Esophagus (tissue), 2 donors: Measurements from ENCODE around the gene PRKACA. TPM values are rescaled to one million over a fixed set of nuclear protein-coding genes. Genes with fewer than 3 reads are reported as not detected.

Experiments
- H3K27ac ChIP-seq, 2 donors: one replicate each; pipeline ENCODE4 v1.5.1; 2013; ENCODE audit warnings: low read depth in 2 of 2, mild to moderate bottlenecking in 2 of 2, inconsistent platforms in 1 of 2, low read length in 1 of 2, moderate library complexity in 1 of 2
- H3K27me3 ChIP-seq, 2 donors: one replicate each; pipeline ENCODE4 v1.6.1; 2013; ENCODE audit warnings: low read length in 2 of 2, control low read depth in 1 of 2, mild to moderate bottlenecking in 1 of 2; ENCODE audit not compliant: insufficient read depth in 2 of 2, control insufficient read depth in 1 of 2
- H3K36me3 ChIP-seq, 2 donors: one replicate each; pipeline ENCODE4 v1.6.1; 2013; ENCODE audit warnings: low read length in 1 of 2; ENCODE audit not compliant: control insufficient read depth in 2 of 2, insufficient read depth in 2 of 2
- H3K4me1 ChIP-seq, 2 donors: one replicate each; pipeline ENCODE4 v1.6.1; 2013; ENCODE audit warnings: low read length in 1 of 2; ENCODE audit not compliant: control insufficient read depth in 2 of 2, insufficient read depth in 2 of 2
- H3K4me3 ChIP-seq, 2 donors: one replicate each; pipeline ENCODE4 v1.5.1; 2013; ENCODE audit warnings: low read length in 2 of 2, mild to moderate bottlenecking in 2 of 2, low read depth in 1 of 2, moderate library complexity in 1 of 2
- H3K9me3 ChIP-seq, 2 donors: one replicate each; pipeline ENCODE4 v1.6.1; 2013; ENCODE audit warnings: mild to moderate bottlenecking in 2 of 2, low read depth in 1 of 2, low read length in 1 of 2, moderate library complexity in 1 of 2; ENCODE audit not compliant: control insufficient read depth in 2 of 2, insufficient read depth in 1 of 2
- WGBS, 2 donors: extraction: QIAGEN DNeasy Blood & Tissue Kit; methylation state at CpG; one replicate each; pipeline ENCODE4 v1.1.7; 2013; 5-methylcytosine and 5-hydroxymethylcytosine counted together
- polyA plus RNA-seq, 2 donors: library from polyadenylated mRNA; stranded (reverse); fragments of 200-250 nt; gene quantifications; one replicate each; pipeline ENCODE4 v1.2.3, GENCODE V29; 2013
- donor health status: healthy with polysubstance abuse.
- donor health status: Bipolar disorder and iron deficiency.

PRKACA gene
- polyA plus RNA-seq, 2 donors: 31.2 to 32.2 TPM

DNA sequence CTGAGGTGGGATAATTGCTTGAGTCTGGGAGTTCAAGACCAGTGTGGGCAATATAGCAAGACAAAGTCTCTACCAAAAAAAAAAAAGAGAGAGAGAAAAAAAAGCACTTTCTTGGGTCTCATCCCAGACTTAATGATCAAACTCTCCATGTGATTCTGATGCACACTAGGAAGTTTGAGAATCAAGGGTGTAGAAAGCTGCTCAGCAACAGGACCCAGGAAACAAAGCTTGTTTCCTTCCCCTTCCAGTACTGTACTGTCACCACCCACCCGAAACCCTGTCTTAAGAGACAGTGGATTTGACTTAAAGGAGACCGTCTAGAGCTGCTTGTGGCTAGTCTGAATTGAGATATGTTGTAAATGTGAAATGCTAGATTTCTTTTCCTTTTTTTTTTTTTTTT is 39.2 kb downstream of the PRKACA start:
- H3K9me3 ChIP-seq: no peaks in the 10 kb centered on the region
- 73 to 78% methylated on average over 2 of the region's 2 CpGs for WGBS, 2 donors
- H3K27me3 ChIP-seq: no peaks in the 10 kb centered on the region
- no peak overlapping the region for H3K4me3 ChIP-seq
- H3K36me3 ChIP-seq: no peaks in the 10 kb centered on the region
- H3K27ac ChIP-seq: no peak overlapping the region
- H3K4me1 ChIP-seq: peaks cover 4 to 8% of the 10 kb centered on the region in 2 donors

DNA sequence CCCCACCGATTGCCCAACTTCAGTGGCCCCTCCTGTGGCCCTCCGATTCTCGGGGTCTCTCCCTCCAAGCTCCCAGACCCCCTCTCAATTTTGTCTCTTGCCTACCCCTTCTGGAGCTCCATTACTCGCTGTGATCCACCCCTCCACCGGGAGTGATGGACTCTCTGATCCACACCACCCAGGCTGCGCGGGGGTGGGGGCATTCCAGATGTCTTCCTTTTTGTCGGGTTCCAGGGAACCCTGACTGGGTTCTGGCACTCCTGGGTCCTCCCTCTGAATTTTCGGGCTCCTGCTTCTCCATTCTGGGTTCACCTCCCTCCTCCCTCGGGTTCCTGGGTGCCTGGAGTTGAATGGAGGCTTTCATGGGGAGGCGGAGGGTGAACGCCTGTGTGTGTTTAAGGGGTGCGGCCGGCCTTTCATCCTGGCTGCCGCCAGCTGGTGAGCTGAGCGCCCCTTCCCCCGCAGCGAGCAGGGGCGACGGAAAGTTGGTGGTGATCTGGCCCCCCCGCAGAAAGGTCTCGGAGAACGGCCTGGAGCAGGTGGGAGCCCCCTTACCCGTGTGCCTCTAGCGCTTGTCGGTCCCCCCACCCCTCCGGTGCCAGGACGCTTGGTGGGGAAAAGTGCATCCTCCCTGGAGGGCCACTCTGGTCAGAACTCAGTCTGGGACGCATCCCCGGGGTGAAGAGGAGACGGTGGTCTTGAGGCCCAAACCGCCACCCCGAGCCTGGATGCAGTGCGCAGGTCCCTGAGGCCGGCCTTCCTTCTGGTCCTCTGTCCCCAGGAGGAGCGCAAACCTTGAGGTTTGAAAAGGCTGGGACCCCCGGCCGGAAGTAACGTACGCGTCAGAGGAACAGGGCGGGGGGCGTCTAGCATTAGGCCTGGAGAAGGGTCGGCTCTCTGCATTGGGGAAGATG is 43.4 kb downstream of the PRKACA start:
- H3K27me3 ChIP-seq: no peaks in the 10 kb centered on the region
- H3K9me3 ChIP-seq: no peaks in the 10 kb centered on the region
- H3K4me1 ChIP-seq: peaks cover 4 to 5% of the 10 kb centered on the region in 2 donors
- 1% methylated on average over 44 of the region's 44 CpGs for WGBS, 2 donors
- H3K36me3 ChIP-seq: no peaks in the 10 kb centered on the region
- peak overlapping the region; percentile 93 to 97 for H3K27ac ChIP-seq
- peak overlapping the region; percentile 62 to 76 for H3K4me3 ChIP-seq

DNA sequence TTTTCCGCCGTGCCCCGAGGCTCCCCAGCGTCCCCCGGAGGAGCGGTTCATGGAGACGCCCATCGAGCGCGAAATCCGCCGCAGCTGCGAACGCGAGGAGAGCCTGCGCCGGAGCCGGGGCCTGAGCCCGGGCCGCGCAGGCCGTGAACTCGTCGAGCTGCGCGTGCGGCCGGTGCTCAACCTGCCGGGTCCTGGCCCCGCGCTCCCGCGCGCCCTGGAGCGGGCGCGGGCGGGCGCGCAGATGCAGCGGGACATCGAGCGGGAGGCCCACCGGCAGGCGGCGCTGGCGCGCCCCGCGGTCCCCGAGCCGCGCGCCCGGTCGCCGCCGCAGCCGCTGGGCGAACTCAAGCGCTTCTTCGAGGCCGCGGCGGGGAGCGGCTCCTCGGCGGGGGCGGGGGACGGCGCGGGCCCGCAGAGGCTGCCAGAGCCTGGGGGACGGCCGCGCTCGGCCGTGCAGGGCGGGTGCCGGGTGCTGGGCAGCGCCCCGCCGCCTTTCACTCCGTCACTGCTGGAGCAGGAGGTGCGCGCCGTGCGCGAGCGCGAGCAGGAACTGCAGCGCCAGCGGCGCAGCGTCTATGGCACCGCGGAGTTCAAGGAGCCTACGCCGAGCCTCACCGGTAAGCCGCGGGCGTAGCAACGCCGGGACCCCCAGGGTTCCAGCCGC is 44.2 kb downstream of the PRKACA start:
- 1% methylated on average over 62 to 106 of the region's 106 CpGs for WGBS, 2 donors
- Histone ChIP-seq H3K9me3 (no peaks in the 10 kb centered on the region), H3K36me3 (no peaks in the 10 kb centered on the region), H3K27me3 (no peaks in the 10 kb centered on the region), H3K4me3 (peak overlapping the region; percentile 62 to 76), H3K27ac (peak overlapping the region; percentile 93 to 97), H3K4me1 (peaks cover 4 to 5% of the 10 kb centered on the region in 2 donors)

DNA sequence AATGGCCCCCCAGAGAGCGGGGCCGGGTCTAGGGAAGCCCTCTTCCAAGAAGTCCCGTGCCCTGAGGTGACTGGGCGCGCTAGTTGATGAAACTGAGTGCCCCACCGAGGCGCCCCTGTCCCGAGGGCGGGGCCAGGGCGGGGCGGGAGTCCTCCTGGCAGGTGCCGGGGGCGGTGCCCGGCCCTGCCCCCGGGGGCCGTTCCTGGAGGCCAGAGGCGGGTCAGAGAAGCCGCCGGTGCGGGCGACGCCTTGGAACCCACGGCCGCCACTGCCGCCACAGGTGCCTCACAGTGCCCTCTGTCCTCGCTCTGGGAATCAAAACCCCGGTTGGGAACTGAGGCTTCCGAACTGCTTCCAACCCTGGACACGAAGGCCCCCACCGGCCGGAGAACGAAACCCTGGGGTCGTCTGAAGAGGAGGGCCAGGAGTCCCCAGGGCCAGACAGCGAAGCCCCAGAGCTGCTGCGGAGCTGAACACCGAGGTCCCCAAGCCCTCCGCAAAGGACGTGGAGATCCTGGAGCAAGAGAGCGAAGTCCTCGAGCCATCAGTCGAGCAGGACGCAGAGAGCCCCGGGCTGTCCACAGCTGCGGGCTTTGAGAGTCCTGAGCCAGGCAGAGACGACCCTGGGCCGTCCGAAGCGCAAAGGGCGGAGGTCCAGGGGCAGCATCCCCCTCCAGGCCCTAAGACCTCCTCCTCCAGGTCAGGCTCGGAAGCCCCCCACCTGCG is 44.9 kb downstream of the PRKACA start, which contains the start of gene MISP3:
TSS of gene MISP3 (plus strand) at position 252 of the 726 bp plus-strand sequence. CDS start 524 bp downstream, outside the sequence.
- H3K27ac ChIP-seq: peak within 1 kb of the TSS; percentile 93 to 97
- no peaks in the 10 kb centered on the region for H3K36me3 ChIP-seq
- H3K27me3 ChIP-seq: no peaks in the 10 kb centered on the region
- WGBS, 2 donors: 2% methylated on average over 48 to 51 of the region's 51 CpGs
- no peaks in the 10 kb centered on the region for H3K9me3 ChIP-seq
- H3K4me1 ChIP-seq: peaks cover 4 to 5% of the 10 kb centered on the region in 2 donors
- peak within 1 kb of the TSS; percentile 62 to 76 for H3K4me3 ChIP-seq

DNA sequence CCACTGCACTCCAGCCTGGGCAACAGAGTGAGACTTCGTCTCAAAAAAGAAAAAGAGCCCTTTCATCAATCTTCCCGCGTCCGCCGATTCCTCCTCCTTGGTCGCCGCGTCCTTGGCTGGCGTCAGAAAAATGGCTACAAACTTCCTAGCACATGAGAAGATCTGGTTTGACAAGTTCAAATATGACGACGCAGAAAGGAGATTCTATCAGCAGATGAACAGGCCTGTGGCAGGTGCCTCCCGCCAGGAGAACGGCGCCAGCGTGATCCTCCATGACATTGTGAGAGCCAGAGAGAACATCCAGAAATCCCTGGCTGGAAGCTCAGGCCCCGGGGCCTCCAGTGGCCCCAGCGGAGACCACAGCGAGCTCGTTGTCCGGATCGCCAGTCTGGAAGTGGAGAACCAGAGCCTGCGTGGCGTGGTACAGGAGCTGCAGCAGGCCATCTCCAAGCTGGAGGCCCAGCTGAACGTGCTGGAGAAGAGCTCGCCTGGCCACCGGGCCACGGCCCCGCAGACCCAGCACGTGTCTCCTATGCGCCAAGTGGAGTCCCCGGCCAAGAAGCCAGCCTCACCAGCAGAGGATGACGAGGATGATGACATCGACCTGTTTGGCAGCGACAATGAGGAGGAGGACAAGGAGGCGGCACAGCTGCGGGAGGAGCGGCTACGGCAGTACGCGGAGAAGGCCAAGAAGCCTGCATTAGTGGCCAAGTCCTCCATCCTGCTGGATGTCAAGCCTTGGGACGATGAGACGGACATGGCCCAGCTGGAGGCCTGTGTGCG is 47.1 kb downstream of the PRKACA start:
- WGBS, 2 donors: 92 to 93% methylated on average over 43 of the region's 43 CpGs
- no peak overlapping the region for H3K4me3 ChIP-seq
- no peak overlapping the region for H3K27ac ChIP-seq
- peaks cover 4 to 5% of the 10 kb centered on the region in 2 donors for H3K4me1 ChIP-seq
- H3K9me3 ChIP-seq: no peaks in the 10 kb centered on the region
- H3K27me3 ChIP-seq: no peaks in the 10 kb centered on the region
- H3K36me3 ChIP-seq: no peaks in the 10 kb centered on the region

DNA sequence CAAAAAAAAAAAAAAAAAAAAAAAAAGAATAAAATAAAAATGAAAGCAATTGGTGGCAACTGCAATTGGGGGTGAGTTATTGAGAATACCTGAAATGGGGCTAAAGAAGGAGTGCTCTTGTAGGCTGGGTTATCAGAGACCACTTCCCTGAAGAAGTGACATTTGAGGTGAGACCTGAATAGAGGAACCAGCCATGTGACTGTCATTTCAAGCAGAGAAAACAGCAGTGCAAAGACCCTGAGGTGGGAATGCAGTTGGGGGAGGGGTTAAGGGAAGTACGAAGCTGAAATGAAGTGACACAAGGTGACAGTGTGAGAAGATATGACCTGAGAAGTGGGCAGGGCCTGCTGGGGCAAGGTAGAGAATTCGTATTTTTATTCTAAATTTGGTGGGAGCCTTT is 51.4 kb downstream of the PRKACA start:
- Histone ChIP-seq H3K27ac (no peak overlapping the region), H3K4me1 (no peaks in the 10 kb centered on the region), H3K36me3 (no peaks in the 10 kb centered on the region), H3K4me3 (no peak overlapping the region), H3K27me3 (no peaks in the 10 kb centered on the region), H3K9me3 (no peaks in the 10 kb centered on the region)
- 58 to 64% methylated on average over 2 of the region's 2 CpGs for WGBS, 2 donors

DNA sequence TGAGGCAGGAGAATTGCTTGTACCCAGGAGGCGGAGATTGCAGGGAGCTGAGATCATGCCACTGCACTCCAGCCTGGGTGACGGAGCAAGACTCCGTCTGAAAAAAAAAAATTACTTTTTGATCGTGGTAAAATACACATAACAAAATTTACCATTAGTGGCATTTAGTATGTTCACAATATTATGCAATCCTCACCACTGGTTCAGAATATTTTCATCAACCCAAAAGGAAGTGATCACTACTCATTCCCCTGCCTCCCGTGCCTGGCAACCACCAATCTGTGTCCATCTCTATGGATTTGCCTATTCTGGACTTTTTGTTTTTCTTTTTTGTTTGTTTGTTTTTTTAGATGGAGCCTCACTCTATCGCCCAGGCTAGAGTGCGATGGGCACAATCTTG is 54.5 kb downstream of the PRKACA start:
- Histone ChIP-seq H3K9me3 (no peaks in the 10 kb centered on the region), H3K4me1 (peaks cover 0 to 7% of the 10 kb centered on the region in 2 donors), H3K4me3 (no peak overlapping the region), H3K36me3 (no peaks in the 10 kb centered on the region), H3K27ac (no peak overlapping the region), H3K27me3 (peaks cover 0 to 6% of the 10 kb centered on the region in 2 donors)
- 74% methylated on average over 7 of the region's 7 CpGs for WGBS, 2 donors

DNA sequence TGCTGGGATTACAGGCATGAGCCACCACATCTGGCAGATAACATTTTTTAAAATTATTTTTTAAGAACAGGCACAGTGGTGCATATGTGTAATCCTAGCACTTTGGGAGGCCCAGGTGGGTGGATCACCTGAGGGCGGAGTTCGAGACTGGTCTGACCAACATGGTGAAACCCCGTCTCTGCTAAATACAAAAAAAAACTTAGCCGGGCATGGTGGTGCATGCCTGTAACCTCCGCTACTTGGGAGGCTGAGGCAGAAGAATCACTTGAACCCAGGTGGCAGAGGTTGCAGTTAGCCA is 55.1 kb downstream of the PRKACA start:
- Histone ChIP-seq H3K9me3 (no peaks in the 10 kb centered on the region), H3K27ac (no peak overlapping the region), H3K36me3 (no peaks in the 10 kb centered on the region), H3K4me3 (no peak overlapping the region), H3K4me1 (peaks cover 0 to 11% of the 10 kb centered on the region in 2 donors), H3K27me3 (peaks cover 0 to 6% of the 10 kb centered on the region in 2 donors)
- 53 to 62% methylated on average over 5 of the region's 5 CpGs for WGBS, 2 donors
